Right hindlimb (tissue), 1 donor: ENCODE measurements around the gene PIBF1.

Experiments
- DNase-seq: peaks from one replicate; pipeline ENCODE4 v3.0.0-alpha.2; 2018

Gene PIBF1

GRCh38 chr13:73063166-73063565 lies 281.2 kb downstream of the PIBF1 start:
- no peak for DNase-seq

- DNase-seq = no peak
Observed at GRCh38 chr13:73065036-73065435, 283.1 kb downstream of the PIBF1 start.

DNA sequence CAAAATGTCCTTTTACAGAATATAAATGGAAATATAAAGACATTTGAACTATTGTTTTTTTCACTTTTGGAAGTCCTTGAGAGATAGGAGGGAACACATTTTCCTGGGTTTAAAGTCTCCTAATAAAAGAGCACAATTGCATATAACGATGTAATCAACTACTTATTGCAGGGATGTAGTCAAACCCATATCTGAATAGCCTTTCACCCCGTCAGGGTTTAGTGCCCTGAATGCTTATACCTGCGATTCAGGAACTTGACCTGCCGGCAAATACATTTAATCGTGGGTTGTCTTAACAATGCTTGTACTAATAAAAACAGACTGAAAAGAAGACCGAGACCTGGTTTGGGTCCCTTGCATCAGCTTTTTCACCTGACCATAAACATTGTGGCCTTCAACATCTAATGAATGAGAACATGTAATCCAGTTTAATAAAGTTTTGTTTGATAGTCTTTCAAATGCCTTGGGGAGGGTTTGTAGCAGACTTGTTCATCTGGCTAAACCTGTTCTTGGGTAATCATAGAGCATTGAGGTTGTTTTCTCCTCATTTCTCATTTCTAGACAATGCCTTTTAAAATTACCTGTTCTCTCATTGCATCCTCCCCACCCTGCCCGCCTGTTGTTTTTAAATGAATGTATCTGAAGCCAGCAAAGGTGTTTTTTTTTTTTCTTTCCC lies 283.9 kb downstream of the PIBF1 start:
- no peak for DNase-seq
